PC-9 (cell line): ENCODE data around the gene MMAA. TPM values are rescaled to one million over a fixed set of nuclear protein-coding genes. Genes with fewer than 3 reads are reported as not detected.

ENCODE experiments used
- BruUV-seq: library from RNA; stranded (reverse); fragments of 400-500 nt; replicated peaks from 2 replicates; lab custom pipeline; 2021; lab: Mats Ljungman, UMichigan
- CTCF ChIA-PET: fragments of 300-600 bp; sonication (Branson Sonifier 250); formaldehyde crosslinking; loops from one replicate; lab custom pipeline; 2022; ENCODE audit warnings: antibody characterized with exemption; lab: Charles Lee
- POLR2A ChIA-PET: fragments of 300-600 bp; sonication (Branson Sonifier 250); formaldehyde crosslinking; loops from one replicate; lab custom pipeline; 2022; ENCODE audit warnings: antibody characterized with exemption; ENCODE audit not compliant: unreplicated experiment; lab: Charles Lee
- DNase-seq, 2 experiments: peaks; one replicate each; pipeline versions ENCODE4 v3.0.0 to v3.0.0-alpha.2; 2015 to 2022; ENCODE audit warnings: mixed read lengths in 1 of 2
- H2AFZ ChIP-seq: fragments of 200-600 bp; sonication (generic); 2 replicates; pipeline ENCODE4 v1.8.1; 2017; ENCODE audit warnings: antibody characterized with exemption
- H3F3A ChIP-seq: fragments of 200-600 bp; sonication (generic); 2 replicates; pipeline ENCODE4 v1.8.1; 2017; ENCODE audit warnings: antibody characterized with exemption, mild to moderate bottlenecking, low read depth; ENCODE audit not compliant: insufficient read depth
- H3K27ac ChIP-seq: fragments of 200-600 bp; sonication (generic); 2 replicates; pipeline ENCODE4 v1.6.1; 2016; ENCODE audit warnings: mixed run types
- H3K27me3 ChIP-seq: fragments of 200-600 bp; sonication (generic); 2 replicates; pipeline ENCODE4 v1.6.1; 2016; ENCODE audit warnings: low read depth, mixed run types; ENCODE audit not compliant: insufficient read depth
- H3K36me3 ChIP-seq: fragments of 200-600 bp; sonication (generic); 2 replicates; pipeline ENCODE4 v1.6.1; 2016; ENCODE audit warnings: low read depth, mixed run types
- H3K4me1 ChIP-seq: fragments of 200-600 bp; sonication (generic); replicated peaks from 2 replicates; pipeline ENCODE4 v1.6.1; 2016; ENCODE audit warnings: mixed run types; ENCODE audit not compliant: insufficient read depth
- H3K4me2 ChIP-seq: fragments of 200-600 bp; sonication (generic); 2 replicates; pipeline ENCODE4 v1.6.1; 2017; ENCODE audit warnings: mixed run types
- H3K4me3 ChIP-seq: fragments of 200-600 bp; sonication (generic); 2 replicates; pipeline ENCODE4 v1.6.1; 2016; ENCODE audit warnings: mixed run types
- H3K79me2 ChIP-seq: fragments of 200-600 bp; sonication (generic); 2 replicates; pipeline ENCODE4 v1.6.1; 2017; ENCODE audit warnings: low read depth, mixed run types
- H3K9me2 ChIP-seq: fragments of 200-600 bp; sonication (generic); 2 replicates; pipeline ENCODE4 v1.8.1; 2017; ENCODE audit warnings: mild to moderate bottlenecking; ENCODE audit not compliant: insufficient read depth
- H3K9me3 ChIP-seq: fragments of 200-600 bp; sonication (generic); 2 replicates; pipeline ENCODE4 v1.8.1; 2016; ENCODE audit warnings: low read depth; ENCODE audit not compliant: insufficient read depth
- H4K20me1 ChIP-seq: fragments of 200-600 bp; sonication (generic); 2 replicates; pipeline ENCODE4 v1.8.1; 2017; ENCODE audit not compliant: insufficient read depth
- CTCF ChIP-seq: fragments of 200-600 bp; sonication (generic); conservative IDR thresholded peaks from 2 replicates; pipeline ENCODE4 v1.6.1; 2017; ENCODE audit warnings: mixed run types, antibody characterized with exemption, mild to moderate bottlenecking, moderate library complexity
- EZH2 ChIP-seq: fragments of 200-600 bp; sonication (generic); IDR thresholded peaks from 2 replicates; pipeline ENCODE4 v1.8.0; 2017; ENCODE audit warnings: antibody characterized with exemption, low read depth
- intact Hi-C: fragments of 100-400 bp; cut with micrococcal nuclease; formaldehyde crosslinking; loops from one replicate; pipeline ENCODE4 v1.10.0; 2022; ENCODE audit not compliant: unreplicated experiment
- total RNA-seq: library from RNA; stranded (reverse); gene quantifications from 2 replicates; pipeline ENCODE4 v1.2.3, GENCODE V29; 2021

Gene MMAA
- total RNA-seq, 1 experiment from 2014 or later = 6.3 TPM

DNA sequence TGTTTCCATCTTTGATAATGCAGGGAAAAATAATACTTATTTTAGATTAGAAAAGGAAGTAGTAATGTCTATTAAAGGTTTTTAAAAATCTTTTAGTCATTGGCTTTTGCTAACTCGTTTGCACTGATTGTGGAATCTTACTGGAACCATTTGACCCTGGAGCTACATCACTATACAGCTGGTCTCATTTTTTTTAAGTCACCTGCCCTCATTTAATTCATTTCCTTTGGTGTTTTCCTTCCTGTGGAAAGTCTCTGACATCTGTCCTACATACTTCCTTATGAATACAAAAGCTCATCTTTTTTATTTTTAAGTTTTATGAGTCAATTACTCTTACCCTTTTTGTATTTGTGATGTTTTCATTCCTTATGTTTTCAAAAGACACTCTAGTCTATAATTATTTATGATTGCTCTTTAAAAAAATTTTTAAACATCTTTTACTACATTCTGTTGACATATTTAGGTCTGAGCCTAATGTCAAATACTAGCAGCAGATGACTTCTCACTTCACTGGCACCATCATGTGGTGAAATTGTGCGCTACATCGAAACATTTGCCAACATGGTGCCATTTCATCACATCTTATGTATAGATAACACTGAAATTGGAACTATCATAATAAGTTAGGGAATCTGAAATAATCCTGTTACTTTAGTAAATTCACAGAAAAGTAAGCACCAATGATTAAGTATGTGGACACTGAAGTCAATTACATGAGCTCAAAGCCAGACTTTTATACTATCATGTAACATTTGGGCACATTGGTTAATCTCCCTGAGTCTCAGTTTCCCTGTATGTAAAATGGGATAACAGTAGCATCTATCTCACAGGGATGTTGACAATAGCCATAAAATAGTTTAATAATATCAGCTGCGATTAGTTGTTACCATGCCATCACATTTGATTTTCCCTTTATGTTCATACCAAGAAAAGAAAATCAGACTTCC, 9.4 kb upstream of the MMAA start:
- peak; percentile 44 to 64 for DNase-seq
- no peaks in the 10 kb centered on the region for H3K4me1 ChIP-seq
- H3K27ac ChIP-seq = no peak overlapping the region
- no peaks in the 10 kb centered on the region; the same call in 1 of the 2 replicates for H3K9me3 ChIP-seq
- CTCF ChIA-PET = interaction anchor here (0.8 to 1.8 kb wide), 2 partner anchors 52 to 393 kb away, joined by 7 to 15 read pairs; no protein-coding TSS in a partner anchor
- no peaks in the 10 kb centered on the region for H4K20me1 ChIP-seq
- H3K36me3 ChIP-seq = no peaks in the 10 kb centered on the region
- no peaks in the 10 kb centered on the region for H3F3A ChIP-seq
- POLR2A ChIA-PET = no interaction called here
- no peak for TF ChIP-seq EZH2
- peak; percentile 80 for TF ChIP-seq CTCF
- H3K4me3 ChIP-seq = no peak overlapping the region
- H3K9me2 ChIP-seq = no peaks in the 10 kb centered on the region
- H3K4me2 ChIP-seq = no peak overlapping the region
- intact Hi-C loops = loop anchor here (1.0 to 10.0 kb wide), 6 partner anchors 127 to 1483 kb away; no protein-coding TSS in a partner anchor
- H3K27me3 ChIP-seq = no peaks in the 10 kb centered on the region
- no TSS peak for BruUV-seq
- H3K79me2 ChIP-seq = no peaks in the 10 kb centered on the region
- H2AFZ ChIP-seq = no peak overlapping the region

GRCh38 chr4:145613566-145614232, 5.5 kb upstream of the MMAA start:
- Histone ChIP-seq H3K4me2 (no peak overlapping the region), H3K9me2 (no peaks in the 10 kb centered on the region), H3K4me1 (no peaks in the 10 kb centered on the region; the same call in 1 of the 2 replicates), H3K79me2 (peaks cover 12% of the 10 kb centered on the region), H3F3A (no peaks in the 10 kb centered on the region), H3K27me3 (no peaks in the 10 kb centered on the region), H3K4me3 (no peak overlapping the region), H3K36me3 (no peaks in the 10 kb centered on the region), H2AFZ (no peak overlapping the region), H4K20me1 (no peaks in the 10 kb centered on the region), H3K27ac (no peak overlapping the region), H3K9me3 (no peaks in the 10 kb centered on the region; the same call in 1 of the 2 replicates)
- no TSS peak for BruUV-seq
- ChIA-PET CTCF (no interaction called here), POLR2A (no interaction called here)
- intact Hi-C loops = loop anchor here (5.0 to 10.0 kb wide), 2 partner anchors 1301 to 1479 kb away; no protein-coding TSS in a partner anchor
- no peak for TF ChIP-seq EZH2
- no peak for TF ChIP-seq CTCF
- DNase-seq = no peak

DNA sequence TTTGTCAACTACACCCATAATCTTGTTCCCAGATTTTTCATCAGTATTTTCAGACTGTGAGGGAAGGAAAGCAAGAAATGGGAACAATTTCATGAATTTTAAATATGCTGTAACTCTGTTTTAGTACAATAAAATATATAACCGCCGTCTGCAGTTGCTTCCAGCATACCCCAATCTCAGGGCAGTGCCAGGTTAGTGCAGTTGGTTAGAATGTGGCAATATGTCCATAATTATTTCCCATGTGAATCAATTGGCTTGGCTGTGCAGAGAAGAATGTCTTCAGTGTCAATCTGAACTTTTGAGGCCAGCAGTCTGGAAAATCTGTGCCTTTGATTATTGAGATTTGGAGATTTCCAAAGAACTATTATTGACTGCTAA, 5.0 kb upstream of the MMAA start:
- Histone ChIP-seq H3K9me2 (no peaks in the 10 kb centered on the region), H2AFZ (no peak overlapping the region), H3F3A (no peaks in the 10 kb centered on the region), H3K9me3 (no peaks in the 10 kb centered on the region; the same call in 1 of the 2 replicates), H3K4me1 (no peaks in the 10 kb centered on the region; the same call in 1 of the 2 replicates), H3K4me3 (no peak overlapping the region), H3K27me3 (no peaks in the 10 kb centered on the region), H3K36me3 (no peaks in the 10 kb centered on the region), H4K20me1 (no peaks in the 10 kb centered on the region), H3K4me2 (no peak overlapping the region), H3K79me2 (peaks cover 12% of the 10 kb centered on the region), H3K27ac (no peak overlapping the region)
- ChIA-PET POLR2A (no interaction called here), CTCF (no interaction called here)
- TF ChIP-seq CTCF (no peak), EZH2 (no peak)
- intact Hi-C loops = loop anchor here (5.0 to 10.0 kb wide), 2 partner anchors 1301 to 1478 kb away; no protein-coding TSS in a partner anchor
- DNase-seq = no peak
- BruUV-seq = no TSS peak
